ENCODE measurements around the gene WFS1. TPM values are rescaled to one million over a fixed set of nuclear protein-coding genes. Genes with fewer than 3 reads are reported as not detected.

Gene WFS1
- total RNA-seq, 1 donor from 2014 or later: 18.9 TPM

- DNase-seq (ENCODE audit: low read depth, low spot score): no peak
Observed at GRCh38 chr4:6279582-6280289, 10.1 kb downstream of the WFS1 start.

DNA sequence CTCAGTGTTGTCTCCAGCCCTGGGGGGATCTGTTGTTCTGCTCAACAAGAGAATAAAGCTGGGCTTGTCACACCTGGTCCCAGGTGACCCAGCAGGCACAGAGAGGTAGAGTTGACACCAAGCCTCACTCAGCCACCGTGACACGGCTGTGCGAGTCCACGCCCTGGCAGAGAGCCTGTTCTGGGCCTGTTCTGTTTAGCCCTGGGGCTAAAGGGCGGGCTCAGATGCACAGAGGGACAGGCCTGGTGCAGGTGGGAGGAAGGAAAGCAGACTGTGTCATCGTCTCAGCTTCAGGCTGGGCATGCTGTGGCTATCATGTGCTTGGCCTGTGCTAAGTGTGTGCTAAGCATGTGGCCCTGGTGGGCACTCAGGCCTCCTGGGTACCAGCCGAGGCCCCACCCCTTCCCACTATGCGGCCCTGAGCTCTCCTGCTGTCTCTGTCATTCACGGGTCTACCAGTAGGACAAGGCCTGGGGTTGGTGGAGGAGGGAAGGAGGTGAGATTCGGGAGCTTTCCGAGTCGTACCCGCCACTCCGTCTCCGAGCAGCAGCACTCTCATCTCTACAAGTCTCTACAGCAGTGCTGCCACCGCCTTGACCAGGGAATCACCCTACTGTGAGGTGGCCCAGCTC is 10.8 kb downstream of the WFS1 start:
- no peak for DNase-seq (ENCODE audit: low read depth, low spot score)

DNA sequence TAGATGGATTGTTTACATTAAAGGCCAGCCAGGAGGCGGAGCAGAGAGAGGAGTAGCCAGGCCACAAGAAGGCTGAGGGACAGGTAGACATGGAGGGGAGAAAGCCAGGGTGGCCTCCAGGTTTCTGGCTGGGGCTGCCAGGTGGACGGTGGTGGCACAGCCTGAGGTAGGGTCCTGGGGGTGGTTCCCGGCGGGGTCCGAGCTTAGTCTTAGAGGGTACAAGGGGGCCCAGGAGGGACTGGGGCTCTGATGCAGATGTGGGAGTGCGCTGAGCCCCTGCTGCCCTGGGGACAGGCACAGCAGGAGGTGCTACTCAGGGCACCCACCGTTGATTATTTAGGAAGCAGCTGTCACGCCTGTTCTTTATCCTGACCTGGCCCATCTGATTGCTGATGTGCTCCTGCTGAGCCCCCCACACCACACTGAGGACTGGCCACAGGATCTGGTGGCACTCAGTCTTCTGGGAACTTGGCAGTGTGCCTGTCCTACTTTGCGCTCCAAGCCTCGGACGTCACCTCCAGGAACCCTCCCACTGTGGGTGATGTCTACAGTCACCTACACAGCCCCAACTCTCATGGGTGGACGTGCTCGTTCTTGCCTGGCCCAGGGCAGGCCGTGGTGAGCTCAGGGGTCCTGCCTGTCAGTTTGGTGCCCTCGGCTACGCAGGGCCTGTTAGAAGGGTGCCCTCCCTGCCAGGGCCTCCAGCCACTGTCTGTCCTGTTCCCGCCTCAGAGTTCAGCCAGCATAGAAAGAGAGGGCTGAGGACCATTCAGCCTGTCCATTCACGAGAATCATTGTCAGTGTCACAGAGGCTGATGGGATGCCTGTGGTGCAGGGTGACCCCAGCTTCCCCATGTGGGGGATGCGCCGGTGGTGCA is 12.0 kb downstream of the WFS1 start:
- no peak for DNase-seq (ENCODE audit: low read depth, low spot score)

DNA sequence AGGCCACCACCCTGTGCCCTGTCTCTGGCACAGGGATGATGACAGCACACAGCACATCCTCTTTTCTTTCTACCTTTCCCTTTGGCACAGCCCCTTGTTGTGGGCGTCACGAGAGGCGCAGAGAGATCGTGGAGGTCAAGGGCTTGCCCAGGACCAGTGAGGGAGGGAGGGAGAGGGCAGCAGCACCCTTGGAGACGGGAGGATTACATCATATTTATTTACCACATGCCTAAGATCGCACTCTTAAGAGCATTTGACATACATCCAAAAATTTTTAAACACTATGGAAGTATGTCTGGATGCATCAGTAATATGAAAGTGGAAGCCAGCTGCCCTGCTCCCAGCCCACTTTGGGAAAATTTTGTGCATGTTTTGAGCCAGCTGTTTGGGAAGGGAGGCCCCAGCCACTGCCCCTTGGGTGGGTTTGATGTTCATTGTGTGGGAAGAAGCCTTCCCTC is 12.7 kb downstream of the WFS1 start:
- no peak for DNase-seq (ENCODE audit: low read depth, low spot score)

- DNase-seq (ENCODE audit: low read depth, low spot score): no peak
Observed at GRCh38 chr4:6283282-6283681, 13.6 kb downstream of the WFS1 start.

- no peak for DNase-seq (ENCODE audit: low read depth, low spot score)
Observed at GRCh38 chr4:6287017-6287788, 17.6 kb downstream of the WFS1 start.

GRCh38 chr4:6288342-6288741 is 18.7 kb downstream of the WFS1 start:
- DNase-seq (ENCODE audit: low read depth, low spot score): no peak

DNA sequence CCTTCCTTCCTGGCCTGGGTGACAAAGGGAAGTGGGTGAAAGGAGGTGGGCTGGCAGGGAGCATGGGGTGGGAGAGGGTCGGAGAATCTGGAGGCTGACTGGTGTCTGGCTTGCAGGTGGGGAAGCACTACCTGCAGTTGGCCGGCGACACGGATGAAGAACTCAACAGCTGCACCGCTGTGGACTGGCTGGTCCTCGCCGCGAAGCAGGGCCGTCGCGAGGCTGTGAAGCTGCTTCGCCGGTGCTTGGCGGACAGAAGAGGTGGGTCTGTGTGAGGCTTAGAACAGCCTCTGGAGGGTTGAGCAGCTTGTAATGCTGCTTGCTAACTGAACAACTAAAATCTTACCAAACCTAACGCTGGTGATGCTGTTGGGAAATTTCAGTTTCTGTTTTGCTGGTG is 19.2 kb downstream of the WFS1 start:
- DNase-seq (ENCODE audit: low read depth, low spot score): no peak

DNA sequence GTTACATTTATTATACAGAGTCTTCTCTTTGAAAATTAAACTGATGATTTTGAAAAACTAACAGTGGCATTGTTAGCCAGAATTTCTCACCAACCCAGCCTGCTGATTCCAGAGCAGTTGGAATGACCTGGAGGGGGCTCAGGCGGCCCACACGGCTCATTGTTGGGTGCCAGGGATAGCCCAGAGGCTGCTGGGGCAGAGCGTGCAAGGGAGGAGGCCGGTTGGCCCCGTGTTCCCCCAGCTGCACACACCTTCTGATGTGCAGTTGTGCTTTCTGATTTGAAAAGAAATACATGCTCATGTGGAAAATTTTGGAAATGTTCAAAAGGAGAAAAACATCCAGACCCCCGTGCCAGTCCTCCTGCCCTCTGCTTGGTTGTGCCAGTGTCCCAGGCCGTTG is 20.6 kb downstream of the WFS1 start:
- no peak for DNase-seq (ENCODE audit: low read depth, low spot score)

DNA sequence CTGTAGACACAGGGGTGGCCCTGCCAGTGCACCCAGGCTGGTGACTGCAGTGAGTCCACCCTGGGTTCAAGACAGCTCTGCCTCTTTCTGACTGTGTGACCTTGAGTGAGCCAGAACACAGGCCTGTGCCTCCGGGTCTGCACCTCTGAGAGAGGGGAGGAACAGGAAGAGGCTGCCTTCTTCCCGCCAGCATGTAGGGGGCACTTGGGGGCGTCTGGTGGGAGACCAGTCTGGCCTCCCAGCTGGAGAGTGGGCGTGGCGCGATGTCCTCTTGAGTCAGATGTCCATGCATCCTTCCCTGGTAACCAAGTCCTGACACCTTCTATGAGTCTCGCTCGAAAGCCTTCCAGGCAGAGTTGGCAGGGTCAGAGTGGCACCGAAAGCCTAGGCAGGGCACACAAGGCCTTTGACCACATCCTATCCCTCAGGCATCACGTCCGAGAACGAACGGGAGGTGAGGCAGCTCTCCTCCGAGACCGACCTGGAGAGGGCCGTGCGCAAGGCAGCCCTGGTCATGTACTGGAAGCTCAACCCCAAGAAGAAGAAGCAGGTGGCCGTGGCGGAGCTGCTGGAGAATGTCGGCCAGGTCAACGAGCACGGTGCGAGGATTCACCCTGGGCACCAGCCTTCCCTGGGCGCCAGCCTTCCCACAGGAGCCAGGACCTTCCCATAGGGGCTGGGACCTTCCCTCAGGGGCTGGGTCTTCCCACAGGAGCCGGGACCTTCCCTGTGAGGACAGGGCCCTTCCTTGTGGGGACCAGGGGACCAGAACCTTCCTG is 21.3 kb downstream of the WFS1 start:
- no peak for DNase-seq (ENCODE audit: low read depth, low spot score)

DNA sequence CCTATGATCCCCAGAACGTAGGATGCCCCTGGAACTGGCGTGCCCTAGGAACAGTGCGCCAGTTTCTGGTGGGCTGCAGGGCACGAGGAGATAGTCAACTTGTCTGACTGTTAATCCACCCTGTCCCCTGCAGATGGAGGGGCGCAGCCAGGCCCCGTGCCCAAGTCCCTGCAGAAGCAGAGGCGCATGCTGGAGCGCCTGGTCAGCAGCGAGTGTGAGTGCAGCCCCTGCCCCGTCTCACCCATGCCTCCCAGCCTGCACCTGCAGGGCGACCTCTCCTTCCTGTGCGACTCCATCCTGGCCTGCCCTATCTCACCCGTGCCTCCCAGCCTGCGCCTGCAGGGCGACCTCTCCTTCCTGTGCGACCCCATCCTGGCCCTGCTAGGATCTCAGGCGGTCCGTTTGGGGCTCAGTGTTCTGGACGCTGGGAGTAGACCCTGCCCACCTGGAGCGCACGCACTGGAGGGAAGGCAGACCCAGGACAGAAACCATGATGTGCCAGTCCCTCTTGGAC is 22.2 kb downstream of the WFS1 start:
- DNase-seq (ENCODE audit: low read depth, low spot score): no peak

DNA sequence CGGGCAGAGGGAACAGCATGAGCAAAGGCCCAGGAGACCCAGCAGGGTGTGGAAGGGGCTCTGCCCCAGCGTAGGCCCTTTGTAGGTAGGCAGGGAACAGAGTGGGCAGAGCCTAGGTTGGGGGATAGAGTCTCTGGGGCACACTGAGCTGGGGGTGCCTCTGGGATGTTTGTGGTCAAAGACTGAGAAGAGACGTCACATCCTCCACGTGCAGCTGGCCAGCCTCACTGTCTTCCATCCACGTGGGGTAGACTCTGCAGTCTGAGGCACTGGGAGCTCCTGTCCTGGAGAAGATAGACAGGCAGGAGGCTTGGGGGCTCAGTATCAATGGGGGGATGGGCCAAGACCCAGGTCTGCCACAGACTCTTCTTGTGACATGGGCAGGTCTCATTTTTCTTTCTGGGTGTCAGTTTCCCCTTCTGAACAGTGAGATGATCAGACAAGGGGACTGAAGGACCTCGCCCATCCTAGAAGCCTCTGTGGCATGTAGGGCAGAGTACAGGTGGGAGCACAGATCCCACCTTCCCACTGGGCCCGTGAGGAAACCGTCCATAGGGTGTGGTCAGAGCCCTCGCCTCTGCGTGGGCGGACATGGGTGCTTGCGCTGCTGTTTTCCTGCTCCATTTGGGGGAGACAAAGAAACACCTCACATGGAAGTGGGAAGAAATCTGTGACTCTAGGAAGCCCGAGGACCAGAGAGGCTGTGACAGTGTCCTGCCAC is 22.9 kb downstream of the WFS1 start:
- no peak for DNase-seq (ENCODE audit: low read depth, low spot score)

GRCh38 chr4:6293097-6293445 is 23.4 kb downstream of the WFS1 start:
- no peak for DNase-seq (ENCODE audit: low read depth, low spot score)

DNA sequence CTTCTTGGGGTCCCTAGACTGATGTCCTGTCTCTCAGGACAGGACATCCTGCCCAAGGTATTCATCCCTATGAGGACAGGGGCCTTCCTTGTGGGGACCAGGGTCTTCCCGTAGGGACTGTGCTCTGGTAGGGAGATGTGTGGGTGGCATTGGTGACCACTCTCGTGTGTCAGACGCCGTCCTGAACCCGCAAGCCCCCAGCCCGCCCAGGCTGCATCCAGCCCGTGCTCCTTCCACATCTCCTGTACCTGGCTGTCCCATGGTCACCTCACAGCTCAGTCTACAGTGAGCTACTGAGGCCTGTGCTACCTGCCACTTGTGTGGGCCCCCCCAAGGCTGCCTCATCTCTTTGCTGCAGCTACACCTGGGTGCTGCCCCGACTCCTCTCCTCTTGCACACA is 24.0 kb downstream of the WFS1 start:
- DNase-seq (ENCODE audit: low read depth, low spot score): no peak

- no peak for DNase-seq (ENCODE audit: low read depth, low spot score)
Observed at GRCh38 chr4:6294705-6295421, 25.2 kb downstream of the WFS1 start.

DNA sequence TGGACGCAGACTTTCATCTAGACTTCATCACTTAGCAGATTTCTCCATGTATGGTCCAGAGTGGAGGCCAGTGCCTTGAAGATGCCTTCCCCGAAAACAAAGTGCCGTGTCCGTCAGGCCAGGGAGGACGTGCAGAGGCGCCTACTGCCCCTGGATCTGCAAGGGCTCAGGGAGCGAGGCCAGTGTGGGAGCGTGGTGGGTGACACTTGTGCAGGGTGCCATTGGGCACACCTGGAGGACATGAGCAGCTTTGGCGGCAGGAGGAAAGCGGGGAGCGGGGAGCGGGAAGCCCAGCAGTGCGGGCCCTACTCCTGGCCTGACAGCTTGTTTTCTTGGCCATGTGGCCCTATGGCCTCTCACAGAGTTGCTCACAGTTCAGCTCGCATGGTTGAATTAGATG is 25.8 kb downstream of the WFS1 start:
- DNase-seq (ENCODE audit: low read depth, low spot score): no peak

DNA sequence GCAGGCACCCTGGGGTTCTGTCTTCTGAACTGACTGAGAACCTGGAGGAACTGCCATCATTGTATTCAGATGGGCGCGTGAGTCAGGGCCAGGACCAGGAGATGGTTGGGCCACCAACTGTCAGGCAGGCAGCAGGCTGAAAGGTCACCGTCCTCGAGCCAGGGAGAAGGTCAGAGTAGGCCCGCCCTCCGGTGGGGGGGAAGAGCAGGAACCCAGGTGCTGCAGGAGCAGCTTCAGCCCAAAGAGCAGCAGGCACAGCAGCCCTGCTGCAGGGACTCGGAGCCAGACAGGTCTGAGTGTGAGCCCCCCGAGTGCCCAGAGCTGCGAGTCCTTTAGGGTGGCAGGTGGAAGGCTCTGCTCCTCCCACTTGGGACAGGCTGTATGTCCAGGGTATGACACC is 26.4 kb downstream of the WFS1 start:
- DNase-seq (ENCODE audit: low read depth, low spot score): no peak

DNA sequence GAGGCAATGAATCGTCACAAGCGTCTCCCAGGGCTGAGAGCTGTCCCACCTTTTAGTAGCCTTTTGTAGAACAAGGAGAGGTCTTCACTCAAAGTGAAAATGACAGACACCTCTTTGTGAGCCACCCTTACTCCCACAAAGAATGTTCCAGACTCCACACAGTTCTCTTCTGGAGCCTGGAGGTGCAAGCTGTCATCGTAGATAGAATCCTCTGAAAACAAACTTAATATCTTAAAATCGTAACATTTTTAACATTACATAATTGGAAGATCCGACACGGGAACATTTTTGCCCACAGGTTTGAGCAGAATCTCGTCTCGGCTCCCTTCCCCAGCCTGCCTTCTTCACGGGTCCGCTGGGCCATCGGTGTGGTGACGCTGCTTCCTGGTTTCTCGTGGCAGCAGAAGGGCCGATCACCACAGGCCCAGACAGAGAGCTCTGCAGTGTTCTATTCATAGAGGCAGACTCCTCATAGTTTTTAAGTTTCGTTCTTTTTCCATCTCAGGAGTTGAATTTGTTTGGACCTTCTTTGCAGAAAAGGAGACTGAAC is 27.7 kb downstream of the WFS1 start:
- DNase-seq (ENCODE audit: low read depth, low spot score): no peak

DNA sequence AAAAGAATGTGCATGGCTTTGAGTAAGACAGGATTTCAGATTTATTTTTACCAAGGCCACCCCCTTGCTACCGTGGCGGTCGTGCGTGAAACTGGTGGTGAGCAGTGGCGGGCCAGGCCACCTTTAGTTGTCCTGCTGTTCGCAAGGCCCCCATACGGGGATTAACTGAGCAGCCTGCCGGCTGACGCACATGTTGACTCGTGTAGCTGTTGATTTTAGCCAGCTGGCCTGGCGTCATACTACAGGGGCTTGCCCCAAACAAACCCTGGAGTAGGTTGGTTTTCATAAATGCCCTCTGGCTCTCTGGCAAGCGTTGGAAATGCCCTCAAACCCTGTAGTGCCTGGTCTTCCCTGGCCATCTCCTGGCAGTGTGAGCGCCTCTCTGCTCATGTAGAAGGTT is 28.4 kb downstream of the WFS1 start:
- DNase-seq (ENCODE audit: low read depth, low spot score): no peak

Measured in pulmonary artery endothelial cell (primary cell).